Heart left ventricle (tissue), 16 donors: ENCODE results near the gene CACNA1C. TPM values are rescaled to one million over a fixed set of nuclear protein-coding genes. Genes with fewer than 3 reads are reported as not detected.

ENCODE experiments used
- ATAC-seq, 4 donors: fragments of 200-7000 bp; cut with Tn5 transposase; one replicate each; pipeline ENCODE4 v1.9.1; 2020 to 2022; ENCODE audit warnings: moderate library complexity in 4 of 4, mild to moderate bottlenecking in 3 of 4, moderate number of reproducible peaks in 1 of 4
- DNase-seq, 5 donors: peaks; one replicate each; pipeline ENCODE4 v3.0.0-alpha.2; 2020
- H3K27ac ChIP-seq, 12 donors: fragments of 200-600 bp; sonication (generic) in 4 of 12; one replicate each; pipeline versions ENCODE4 v1.5.0 to v1.8.0; 2016 to 2022; ENCODE audit warnings: mild to moderate bottlenecking in 2 of 12
- H3K27me3 ChIP-seq, 9 donors: fragments of 200-600 bp; sonication (generic) in 2 of 9; one replicate each; pipeline versions ENCODE4 v1.5.1 to v1.8.0; 2016 to 2022; ENCODE audit warnings: mild to moderate bottlenecking in 3 of 9
- H3K36me3 ChIP-seq, 9 donors: fragments of 200-600 bp; sonication (generic) in 2 of 9; one replicate each; pipeline versions ENCODE4 v1.5.0 to v1.8.0; 2018 to 2022; ENCODE audit warnings: mild to moderate bottlenecking in 2 of 9
- H3K4me1 ChIP-seq, 12 donors: fragments of 200-600 bp; sonication (generic) in 4 of 12; one replicate each; pipeline versions ENCODE4 v1.5.0 to v1.8.0; 2016 to 2022; ENCODE audit warnings: mild to moderate bottlenecking in 3 of 12
- H3K4me3 ChIP-seq, 12 donors: fragments of 200-600 bp; sonication (generic) in 4 of 12; one replicate each; pipeline versions ENCODE4 v1.5.0 to v1.8.0; 2017 to 2022; ENCODE audit warnings: mild to moderate bottlenecking in 9 of 12, moderate library complexity in 4 of 12
- H3K9me3 ChIP-seq, 12 donors: fragments of 200-600 bp; sonication (generic) in 4 of 12; one replicate each; pipeline versions ENCODE4 v1.5.0 to v1.8.0; 2016 to 2022; ENCODE audit warnings: mild to moderate bottlenecking in 1 of 12
- POLR2A ChIP-seq, 2 donors: fragments of 450-650 bp; IDR thresholded peaks; one replicate each; pipeline ENCODE4 v1.6.1; 2017; ENCODE audit warnings: antibody characterized with exemption in 2 of 2, mild to moderate bottlenecking in 2 of 2, moderate library complexity in 2 of 2
- WGBS, 4 donors: extraction: QIAGEN DNeasy Blood & Tissue Kit in 2 of 4; methylation state at CpG; one replicate each; pipeline versions ENCODE4 v1.1.5 to v1.1.7; 2013 to 2018; 5-methylcytosine and 5-hydroxymethylcytosine counted together
- intact Hi-C, 10 donors: fragments of 100-400 bp; cut with DNase I; formaldehyde crosslinking; loops; one replicate each; pipeline versions ENCODE4 v1.11.1 to v1.14.2; 2022
- polyA plus RNA-seq, 2 donors: library from polyadenylated mRNA; stranded (reverse); fragments of 200-250 nt; gene quantifications; one replicate each; pipeline ENCODE4 v1.2.3, GENCODE V29; 2013
- total RNA-seq, 9 donors: library from RNA; depleted of rRNA in 2 of 9; stranded (reverse); fragments of >200 nt in 2 of 9; fragmentation: NEBNext Ultra II Directional in 3 of 9; extraction: Animal tissue kit (Norgen Biotek cat#: 25700) in 3 of 9; gene quantifications; one replicate each; pipeline versions ENCODE4 v1.1.0 to v1.2.4, GENCODE V29; 2016 to 2023
- TF ChIP-seq, protein P1 (sequence below), 12 donors: fragments of 200-600 bp; sonication (generic) in 4 of 12; IDR thresholded peaks; one replicate each; pipeline versions ENCODE4 v1.5.0 to v1.8.0; 2018 to 2022; ENCODE audit warnings: antibody characterized with exemption in 12 of 12, mild to moderate bottlenecking in 5 of 12
- donor health status: ischemic (EF 13 %, LVEDD 7.1; RV severe dilation, severe dysfunction).
- donor health status: healthy with polysubstance abuse.
- donor health status: DM: no; HTN: yes; CAD: no.
- donor health status: DM: no; HTN: no; CAD: no.
- donor health status: ischemic (EF 25% LVEDD 6.9; RV normal size, moderate dysfunction).
- donor health status: ischemic (EF 25% LVEDD 5.7; RV mildly dilated, moderate dysfunction).
- donor health status: healthy.
- donor health status: DM: yes; HTN: yes; CAD: no.
- donor health status: ischemic (EF 35%, LVEDD 5.7; RV mildly dilated, moderate dysfunction).
- donor health status: nonischemic (EF 11% LVEDD 7.7; RV severe dilation, severe dysfunction).
- donor health status: DM: yes; HTN: yes; CAD: no.
- donor health status: PGD.
- donor health status: ischemic (EF 29% LVEDD 5.4; RV normal size, mild dysfunction).
- donor health status: nonischemic (EF 23%, LVEDD 6.1; RV moderate dilation, normal function).

CACNA1C gene
- total and polyA plus RNA-seq, 11 donors = 41.9 to 196 (median 164) TPM

- no peaks in the 10 kb centered on the region for H3K9me3 ChIP-seq
- peak overlapping the region in 10 of 12 donors; percentile 13 to 86 (median 64) for H3K27ac ChIP-seq
- no peak for DNase-seq
- no peaks in the 10 kb centered on the region for H3K36me3 ChIP-seq
- no peak overlapping the region for H3K4me3 ChIP-seq
- no peak for ATAC-seq
- H3K27me3 ChIP-seq = no peaks in the 10 kb centered on the region
- intact Hi-C loops = no loop called here
- peaks cover 0 to 75% (median 39%) of the 10 kb centered on the region in 12 donors for H3K4me1 ChIP-seq
- WGBS, 4 donors = 75 to 82% (median 79%) methylated on average over 10 of the region's 10 CpGs
- TF ChIP-seq, protein P1, sequence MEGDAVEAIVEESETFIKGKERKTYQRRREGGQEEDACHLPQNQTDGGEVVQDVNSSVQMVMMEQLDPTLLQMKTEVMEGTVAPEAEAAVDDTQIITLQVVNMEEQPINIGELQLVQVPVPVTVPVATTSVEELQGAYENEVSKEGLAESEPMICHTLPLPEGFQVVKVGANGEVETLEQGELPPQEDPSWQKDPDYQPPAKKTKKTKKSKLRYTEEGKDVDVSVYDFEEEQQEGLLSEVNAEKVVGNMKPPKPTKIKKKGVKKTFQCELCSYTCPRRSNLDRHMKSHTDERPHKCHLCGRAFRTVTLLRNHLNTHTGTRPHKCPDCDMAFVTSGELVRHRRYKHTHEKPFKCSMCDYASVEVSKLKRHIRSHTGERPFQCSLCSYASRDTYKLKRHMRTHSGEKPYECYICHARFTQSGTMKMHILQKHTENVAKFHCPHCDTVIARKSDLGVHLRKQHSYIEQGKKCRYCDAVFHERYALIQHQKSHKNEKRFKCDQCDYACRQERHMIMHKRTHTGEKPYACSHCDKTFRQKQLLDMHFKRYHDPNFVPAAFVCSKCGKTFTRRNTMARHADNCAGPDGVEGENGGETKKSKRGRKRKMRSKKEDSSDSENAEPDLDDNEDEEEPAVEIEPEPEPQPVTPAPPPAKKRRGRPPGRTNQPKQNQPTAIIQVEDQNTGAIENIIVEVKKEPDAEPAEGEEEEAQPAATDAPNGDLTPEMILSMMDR (IDR thresholded peaks at IDR 0.05) = no peak
- no peak for TF ChIP-seq POLR2A (IDR thresholded peaks at IDR 0.05)
Measured at GRCh38 chr12:2108975-2109671, 56.3 kb downstream of the CACNA1C start.

DNA sequence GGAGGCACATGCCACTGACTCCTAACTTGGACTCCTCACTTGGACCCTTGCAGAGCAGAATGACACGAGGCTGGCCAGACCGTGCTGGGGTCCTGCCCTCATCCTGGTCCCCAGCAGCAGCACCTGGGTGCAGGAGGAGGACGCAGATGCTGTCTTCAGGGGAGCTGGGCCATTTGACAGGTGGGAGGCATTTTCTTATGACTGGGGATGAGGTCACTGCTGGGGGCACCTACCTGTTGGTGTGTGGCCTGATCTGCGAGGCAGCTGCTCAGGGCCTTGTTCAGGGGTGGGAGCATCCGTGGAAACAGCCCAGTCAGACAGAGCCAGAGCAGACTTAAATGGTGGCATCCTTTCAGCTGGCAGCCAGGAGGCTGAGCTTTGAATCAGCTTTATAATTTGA lies 57.3 kb downstream of the CACNA1C start:
- peak overlapping the region; percentile 46 to 86 (median 80) for H3K27ac ChIP-seq
- no peak for DNase-seq
- no peaks in the 10 kb centered on the region for H3K27me3 ChIP-seq
- no peak overlapping the region for H3K4me3 ChIP-seq
- H3K9me3 ChIP-seq = no peaks in the 10 kb centered on the region
- peaks cover 0 to 77% (median 43%) of the 10 kb centered on the region in 12 donors for H3K4me1 ChIP-seq
- 55 to 85% (median 83%) methylated on average over 4 to 5 of the region's 5 CpGs for WGBS, 4 donors
- ATAC-seq = no peak
- TF ChIP-seq POLR2A (IDR thresholded peaks at IDR 0.05) = no peak
- TF ChIP-seq, protein P1 (IDR thresholded peaks at IDR 0.05) = no peak
- peaks cover 0 to 4% (median 0%) of the 10 kb centered on the region in 9 donors for H3K36me3 ChIP-seq
- intact Hi-C loops = loop anchor here in 4 of 10 donors (5.0 kb wide), 2 partner anchors 33 to 48 kb away; no protein-coding TSS in a partner anchor

GRCh38 chr12:2110849-2111566 lies 58.2 kb downstream of the CACNA1C start:
- H3K36me3 ChIP-seq = peaks cover 0 to 13% (median 8%) of the 10 kb centered on the region in 9 donors
- 56 to 65% (median 60%) methylated on average over 16 of the region's 16 CpGs for WGBS, 4 donors
- DNase-seq = peak in 2 of 5 donors; percentile 57 to 65
- TF ChIP-seq POLR2A (IDR thresholded peaks at IDR 0.05) = no peak
- TF ChIP-seq, protein P1 (IDR thresholded peaks at IDR 0.05) = no peak
- H3K27me3 ChIP-seq = no peaks in the 10 kb centered on the region
- H3K9me3 ChIP-seq = no peaks in the 10 kb centered on the region
- H3K4me3 ChIP-seq = no peak overlapping the region
- ATAC-seq = peak; percentile 21 to 56 (median 23)
- peaks cover 0 to 76% (median 44%) of the 10 kb centered on the region in 12 donors for H3K4me1 ChIP-seq
- intact Hi-C loops = loop anchor here in 4 of 10 donors (5.0 kb wide), 2 partner anchors 34 to 49 kb away; no protein-coding TSS in a partner anchor
- peak overlapping the region; percentile 46 to 86 (median 80) for H3K27ac ChIP-seq

DNA sequence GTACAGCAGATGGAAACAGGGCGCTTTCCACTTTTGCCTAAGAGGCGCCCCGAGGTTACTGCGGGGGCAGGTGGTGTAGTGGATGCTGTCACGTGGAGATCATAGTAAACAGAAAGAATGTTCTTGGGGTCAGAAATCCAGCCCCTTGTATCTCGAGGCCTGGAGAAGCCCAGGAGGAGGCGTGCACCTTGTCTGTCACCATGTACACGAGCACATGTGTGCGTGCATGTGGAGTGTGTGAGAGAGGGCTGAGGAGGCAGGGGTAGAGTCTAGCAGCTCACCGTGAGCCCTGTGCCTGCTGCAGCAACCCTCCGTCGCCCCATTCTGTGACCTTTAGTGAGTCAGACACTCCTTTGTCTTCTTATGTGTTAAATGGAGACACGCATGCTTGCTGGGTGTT lies 59.0 kb downstream of the CACNA1C start:
- H3K27me3 ChIP-seq = no peaks in the 10 kb centered on the region
- ATAC-seq = no peak
- no peak for TF ChIP-seq POLR2A (IDR thresholded peaks at IDR 0.05)
- TF ChIP-seq, protein P1 (IDR thresholded peaks at IDR 0.05) = no peak
- H3K36me3 ChIP-seq = peaks cover 0 to 21% (median 9%) of the 10 kb centered on the region in 9 donors
- peak overlapping the region; percentile 46 to 86 (median 80) for H3K27ac ChIP-seq
- intact Hi-C loops = loop anchor here in 4 of 10 donors (5.0 kb wide), 2 partner anchors 35 to 50 kb away; no protein-coding TSS in a partner anchor
- H3K4me1 ChIP-seq = peaks cover under 1 to 84% (median 45%) of the 10 kb centered on the region in 12 donors
- no peak for DNase-seq
- no peaks in the 10 kb centered on the region for H3K9me3 ChIP-seq
- H3K4me3 ChIP-seq = no peak overlapping the region
- 60 to 63% (median 62%) methylated on average over 12 to 13 of the region's 13 CpGs for WGBS, 4 donors
